ENCODE measurements around the gene DDX6. TPM values are rescaled to one million over a fixed set of nuclear protein-coding genes. Genes with fewer than 3 reads are reported as not detected.
A peak's percentile ranks its signal among the peaks of the same experiment; 100 is the strongest.

DDX6 gene
- total RNA-seq, 2 donors from 2014 or later = 218 to 290 TPM

- ATAC-seq (no peak), DNase-seq (no peak)
- H3K27ac Mint-ChIP-seq = no peak overlapping the region
- no peaks in the 10 kb centered on the region for H3K36me3 Mint-ChIP-seq (ENCODE audit: low read depth)
- H3K4me3 Mint-ChIP-seq = no peak overlapping the region
- H3K4me1 Mint-ChIP-seq = peaks cover 2% of the 10 kb centered on the region
- H3K9me3 ChIP-seq (ENCODE audit: control insufficient read depth, low read length, poor library complexity, severe bottlenecking) = no peaks in the 10 kb centered on the region
- H3K27me3 Mint-ChIP-seq = no peaks in the 10 kb centered on the region
Measured at GRCh38 chr11:118812485-118812884, 21.5 kb upstream of the DDX6 start.

GRCh38 chr11:118807800-118808778 is 17.1 kb upstream of the DDX6 start:
- ATAC-seq (no peak), DNase-seq (no peak)
- Mint-ChIP-seq H3K4me3 (no peak overlapping the region), H3K4me1 (peaks cover 12% of the 10 kb centered on the region), H3K27me3 (peaks cover 14% of the 10 kb centered on the region), H3K36me3 (ENCODE audit: low read depth) (peaks cover 10% of the 10 kb centered on the region), H3K27ac (peak overlapping the region; percentile 11)
- no peaks in the 10 kb centered on the region for H3K9me3 ChIP-seq (ENCODE audit: control insufficient read depth, low read length, poor library complexity, severe bottlenecking)

GRCh38 chr11:118806400-118806799 is 15.4 kb upstream of the DDX6 start:
- Mint-ChIP-seq H3K27me3 (peaks cover 14% of the 10 kb centered on the region), H3K27ac (no peak overlapping the region), H3K36me3 (ENCODE audit: low read depth) (peaks cover 10% of the 10 kb centered on the region), H3K4me3 (no peak overlapping the region), H3K4me1 (peaks cover 12% of the 10 kb centered on the region)
- H3K9me3 ChIP-seq (ENCODE audit: control insufficient read depth, low read length, poor library complexity, severe bottlenecking) = no peaks in the 10 kb centered on the region
- no peak for DNase-seq
- no peak for ATAC-seq

GRCh38 chr11:118804094-118804493 is 13.1 kb upstream of the DDX6 start:
- no peak overlapping the region for H3K4me3 Mint-ChIP-seq
- peaks cover 12% of the 10 kb centered on the region for H3K36me3 Mint-ChIP-seq (ENCODE audit: low read depth)
- no peaks in the 10 kb centered on the region for H3K9me3 ChIP-seq (ENCODE audit: control insufficient read depth, low read length, poor library complexity, severe bottlenecking)
- DNase-seq (no peak), ATAC-seq (no peak)
- H3K27me3 Mint-ChIP-seq = peaks cover 14% of the 10 kb centered on the region
- H3K27ac Mint-ChIP-seq = no peak overlapping the region
- H3K4me1 Mint-ChIP-seq = peaks cover 16% of the 10 kb centered on the region

GRCh38 chr11:118799372-118799771 is 8.4 kb upstream of the DDX6 start:
- Mint-ChIP-seq H3K4me3 (no peak overlapping the region), H3K27ac (no peak overlapping the region)

GRCh38 chr11:118797510-118797909 is 6.5 kb upstream of the DDX6 start:
- no peak for ATAC-seq
- H3K27me3 Mint-ChIP-seq = no peaks in the 10 kb centered on the region
- peaks cover 6% of the 10 kb centered on the region for H3K36me3 Mint-ChIP-seq (ENCODE audit: low read depth)
- H3K27ac Mint-ChIP-seq = no peak overlapping the region
- no peaks in the 10 kb centered on the region for H3K9me3 ChIP-seq (ENCODE audit: control insufficient read depth, low read length, poor library complexity, severe bottlenecking)
- H3K4me3 Mint-ChIP-seq = no peak overlapping the region
- DNase-seq = no peak
- peaks cover 14% of the 10 kb centered on the region for H3K4me1 Mint-ChIP-seq

More at GRCh38 chr11:118799372-118799771, 8.4 kb upstream of the DDX6 start:
- H3K9me3 ChIP-seq (ENCODE audit: control insufficient read depth, low read length, poor library complexity, severe bottlenecking) = no peaks in the 10 kb centered on the region
- Mint-ChIP-seq H3K4me1 (peaks cover 12% of the 10 kb centered on the region), H3K36me3 (ENCODE audit: low read depth) (peaks cover 9% of the 10 kb centered on the region), H3K27me3 (no peaks in the 10 kb centered on the region)
- DNase-seq (no peak), ATAC-seq (no peak)

- ATAC-seq (peak; percentile 55), DNase-seq (peak; percentile 17 to 53 (median 32))
- Mint-ChIP-seq H3K27ac (peak overlapping the region; percentile 98), H3K4me3 (peak overlapping the region; percentile 99), H3K27me3 (no peaks in the 10 kb centered on the region), H3K36me3 (ENCODE audit: low read depth) (peaks cover 3% of the 10 kb centered on the region), H3K4me1 (peaks cover 25% of the 10 kb centered on the region)
- H3K9me3 ChIP-seq (ENCODE audit: control insufficient read depth, low read length, poor library complexity, severe bottlenecking) = no peaks in the 10 kb centered on the region
Measured at GRCh38 chr11:118792570-118793124, 1.7 kb upstream of the DDX6 start.

- no peaks in the 10 kb centered on the region for H3K27me3 Mint-ChIP-seq
- H3K27ac Mint-ChIP-seq = peak overlapping the region; percentile 98
- peaks cover 28% of the 10 kb centered on the region for H3K4me1 Mint-ChIP-seq
- peaks cover 3% of the 10 kb centered on the region for H3K36me3 Mint-ChIP-seq (ENCODE audit: low read depth)
- ATAC-seq (no peak), DNase-seq (peak; percentile 12 to 20 (median 15))
- no peaks in the 10 kb centered on the region for H3K9me3 ChIP-seq (ENCODE audit: control insufficient read depth, low read length, poor library complexity, severe bottlenecking)
- peak overlapping the region; percentile 99 for H3K4me3 Mint-ChIP-seq
Measured at GRCh38 chr11:118791961-118792569, 1.1 kb upstream of the DDX6 start.

GRCh38 chr11:118790357-118791110 is 430 bp downstream of the DDX6 start:
- DNase-seq (peak; percentile 32 to 37 (median 36)), ATAC-seq (peak; percentile 44)
- Mint-ChIP-seq H3K27me3 (no peaks in the 10 kb centered on the region), H3K27ac (peak overlapping the region; percentile 98), H3K4me1 (peaks cover 30% of the 10 kb centered on the region), H3K36me3 (ENCODE audit: low read depth) (peaks cover 3% of the 10 kb centered on the region), H3K4me3 (peak overlapping the region; percentile 99)
- H3K9me3 ChIP-seq (ENCODE audit: control insufficient read depth, low read length, poor library complexity, severe bottlenecking) = no peaks in the 10 kb centered on the region

- peak; percentile 1 for ATAC-seq
- peaks cover 3% of the 10 kb centered on the region for H3K36me3 Mint-ChIP-seq (ENCODE audit: low read depth)
Measured at GRCh38 chr11:118789501-118790356, 1.2 kb downstream of the DDX6 start.

GRCh38 chr11:118786657-118787056 is 4.3 kb downstream of the DDX6 start:
- H3K9me3 ChIP-seq (ENCODE audit: control insufficient read depth, low read length, poor library complexity, severe bottlenecking) = no peaks in the 10 kb centered on the region
- DNase-seq (no peak), ATAC-seq (no peak)
- Mint-ChIP-seq H3K27me3 (no peaks in the 10 kb centered on the region), H3K4me1 (peaks cover 35% of the 10 kb centered on the region), H3K36me3 (ENCODE audit: low read depth) (peaks cover 3% of the 10 kb centered on the region), H3K27ac (peak overlapping the region; percentile 98), H3K4me3 (peak overlapping the region; percentile 74)

More at GRCh38 chr11:118789501-118790356, 1.2 kb downstream of the DDX6 start:
- H3K9me3 ChIP-seq (ENCODE audit: control insufficient read depth, low read length, poor library complexity, severe bottlenecking) = no peaks in the 10 kb centered on the region
- Mint-ChIP-seq H3K4me1 (peaks cover 33% of the 10 kb centered on the region), H3K4me3 (peak overlapping the region; percentile 99), H3K27ac (peak overlapping the region; percentile 98), H3K27me3 (no peaks in the 10 kb centered on the region)
- peak in 2 of 3 donors; percentile 14 to 16 for DNase-seq

- no peak for DNase-seq
- Mint-ChIP-seq H3K27me3 (no peaks in the 10 kb centered on the region), H3K4me3 (no peak overlapping the region), H3K27ac (peak overlapping the region; percentile 98), H3K4me1 (peaks cover 33% of the 10 kb centered on the region), H3K36me3 (ENCODE audit: low read depth) (peaks cover 2% of the 10 kb centered on the region)
- ATAC-seq = no peak
- H3K9me3 ChIP-seq (ENCODE audit: control insufficient read depth, low read length, poor library complexity, severe bottlenecking) = no peaks in the 10 kb centered on the region
Measured at GRCh38 chr11:118785362-118785761, 5.6 kb downstream of the DDX6 start.
